ENCODE data around the gene MAN1A1.

GRCh38 chr6:119345114-119345513 is 4.4 kb downstream of the MAN1A1 start:
- no peak for TF ChIP-seq EZH2phosphoT487 (IDR thresholded peaks at IDR 0.05; ENCODE audit: borderline replicate concordance, low read length)
- TF ChIP-seq, protein P1, sequence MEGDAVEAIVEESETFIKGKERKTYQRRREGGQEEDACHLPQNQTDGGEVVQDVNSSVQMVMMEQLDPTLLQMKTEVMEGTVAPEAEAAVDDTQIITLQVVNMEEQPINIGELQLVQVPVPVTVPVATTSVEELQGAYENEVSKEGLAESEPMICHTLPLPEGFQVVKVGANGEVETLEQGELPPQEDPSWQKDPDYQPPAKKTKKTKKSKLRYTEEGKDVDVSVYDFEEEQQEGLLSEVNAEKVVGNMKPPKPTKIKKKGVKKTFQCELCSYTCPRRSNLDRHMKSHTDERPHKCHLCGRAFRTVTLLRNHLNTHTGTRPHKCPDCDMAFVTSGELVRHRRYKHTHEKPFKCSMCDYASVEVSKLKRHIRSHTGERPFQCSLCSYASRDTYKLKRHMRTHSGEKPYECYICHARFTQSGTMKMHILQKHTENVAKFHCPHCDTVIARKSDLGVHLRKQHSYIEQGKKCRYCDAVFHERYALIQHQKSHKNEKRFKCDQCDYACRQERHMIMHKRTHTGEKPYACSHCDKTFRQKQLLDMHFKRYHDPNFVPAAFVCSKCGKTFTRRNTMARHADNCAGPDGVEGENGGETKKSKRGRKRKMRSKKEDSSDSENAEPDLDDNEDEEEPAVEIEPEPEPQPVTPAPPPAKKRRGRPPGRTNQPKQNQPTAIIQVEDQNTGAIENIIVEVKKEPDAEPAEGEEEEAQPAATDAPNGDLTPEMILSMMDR (IDR thresholded peaks at IDR 0.05; ENCODE audit: low read depth, low read length, poor library complexity, severe bottlenecking) = no peak
